ENCODE measurements around the gene OLFML3. TPM values are rescaled to one million over a fixed set of nuclear protein-coding genes. Genes with fewer than 3 reads are reported as not detected.
"Not testable (repeated sequence)": the region's sequence is repeated elsewhere in the genome, so short reads cannot be mapped to it uniquely, and the experiment has no call there.

OLFML3 gene
- total RNA-seq, 2 donors from 2014 or later, result 4.1 to 23.5 TPM

DNA sequence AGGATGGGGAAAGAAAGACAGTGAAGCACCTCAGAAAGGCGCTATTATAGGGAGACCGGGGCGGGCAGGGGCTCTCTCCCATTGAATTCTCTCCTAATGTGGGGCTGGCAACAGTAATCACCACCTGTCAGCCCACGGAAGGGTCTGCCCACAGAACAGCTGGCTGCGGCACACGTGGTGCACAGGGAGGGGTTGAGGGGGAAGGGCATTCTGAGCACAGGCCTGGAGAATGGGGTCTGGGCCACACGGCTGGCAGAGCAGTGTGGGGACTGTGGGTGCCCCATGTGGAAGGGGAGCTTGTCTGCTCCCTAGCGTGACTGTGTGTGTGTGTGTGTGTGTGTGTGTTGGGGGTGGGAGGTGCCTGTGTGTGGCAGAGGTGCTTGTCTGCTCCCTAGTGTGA lies 4.1 kb downstream of the OLFML3 start:
- intact Hi-C loops (cut with DNase I, micrococcal nuclease), result no loop called here
- DNase-seq (no peak), ATAC-seq (no peak)

- intact Hi-C loops (cut with DNase I, micrococcal nuclease), result no loop called here
- no peak for DNase-seq
- no peak for ATAC-seq
Observed at GRCh38 chr1:113983826-113984225, 4.6 kb downstream of the OLFML3 start.

DNA sequence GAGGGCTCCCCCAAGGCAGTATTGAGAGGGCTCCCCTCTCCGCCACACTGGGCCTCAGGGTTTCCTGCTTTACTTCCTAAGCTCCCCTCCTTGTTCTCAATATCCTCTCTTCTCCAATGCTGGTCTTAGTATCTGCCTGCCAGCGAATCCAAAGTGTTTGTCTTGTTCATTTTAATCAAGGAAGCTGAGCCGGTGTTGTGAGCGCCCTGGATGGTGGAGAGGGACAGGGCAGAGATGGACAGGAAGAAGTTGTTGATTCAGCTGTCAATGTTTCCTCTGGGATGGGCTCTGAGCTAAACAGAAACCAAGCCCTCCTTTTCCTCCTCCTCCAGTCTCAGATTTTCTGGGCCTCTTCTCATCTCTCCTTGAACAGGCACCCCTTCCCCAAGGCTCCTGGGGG lies 5.4 kb downstream of the OLFML3 start:
- ATAC-seq, result peak; percentile 34
- no peak for DNase-seq
- intact Hi-C loops (cut with DNase I, micrococcal nuclease), result no loop called here

GRCh38 chr1:113986802-113987201 lies 7.5 kb downstream of the OLFML3 start:
- ATAC-seq (no peak), DNase-seq (no peak)
- intact Hi-C loops (cut with DNase I, micrococcal nuclease), result no loop called here

DNA sequence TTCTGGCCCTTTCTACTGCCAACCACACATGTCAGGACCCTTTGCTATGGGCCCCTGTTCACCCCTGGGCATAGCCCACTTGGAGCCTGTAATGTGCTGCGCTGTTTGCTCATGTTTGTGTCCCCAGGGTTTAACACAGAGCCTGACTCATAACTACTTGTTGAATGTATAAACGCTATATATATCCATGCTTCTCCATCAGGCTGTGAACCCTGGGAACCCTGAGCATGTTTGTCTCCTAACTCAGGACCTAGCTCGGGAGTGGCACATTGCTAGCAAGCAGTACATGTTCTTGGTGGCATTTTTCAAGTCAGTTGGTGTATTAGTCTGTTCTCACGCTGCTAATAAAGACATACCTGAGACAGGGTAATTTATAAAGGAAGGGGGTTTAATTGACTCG lies 8.0 kb downstream of the OLFML3 start:
- intact Hi-C loops (cut with DNase I, micrococcal nuclease), result no loop called here
- DNase-seq (no peak), ATAC-seq (no peak)

GRCh38 chr1:113990530-113990929 lies 11.3 kb downstream of the OLFML3 start:
- ATAC-seq, result no peak
- DNase-seq, result no peak
- intact Hi-C loops (cut with DNase I, micrococcal nuclease), result no loop called here

DNA sequence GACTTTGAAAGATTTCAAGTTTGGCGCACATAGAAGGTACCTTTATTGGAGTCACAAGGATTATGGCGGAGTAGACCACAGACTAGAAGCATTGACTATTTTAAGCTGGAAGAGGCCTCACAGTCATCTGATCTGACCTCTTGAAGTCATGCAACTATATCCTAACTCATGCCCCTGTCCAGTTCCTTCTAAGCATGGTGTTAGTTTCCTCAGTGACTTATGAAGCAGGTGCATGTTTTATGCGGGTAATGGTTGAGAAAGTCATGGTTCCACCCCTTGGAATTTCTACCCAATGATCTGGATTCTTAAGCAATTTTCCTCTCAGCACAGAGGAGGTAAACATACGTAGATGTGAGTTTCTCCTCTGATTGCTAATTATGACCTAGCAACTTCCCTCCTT lies 11.7 kb downstream of the OLFML3 start:
- ATAC-seq (no peak), DNase-seq (no peak)
- intact Hi-C loops (cut with DNase I, micrococcal nuclease), result no loop called here

GRCh38 chr1:113991467-113991997 lies 12.3 kb downstream of the OLFML3 start:
- no peak for ATAC-seq
- intact Hi-C loops (cut with DNase I, micrococcal nuclease), result no loop called here
- DNase-seq, result no peak

GRCh38 chr1:113993072-113993471 lies 13.8 kb downstream of the OLFML3 start:
- no peak for ATAC-seq
- intact Hi-C loops (cut with DNase I, micrococcal nuclease), result no loop called here
- DNase-seq, result no peak

DNA sequence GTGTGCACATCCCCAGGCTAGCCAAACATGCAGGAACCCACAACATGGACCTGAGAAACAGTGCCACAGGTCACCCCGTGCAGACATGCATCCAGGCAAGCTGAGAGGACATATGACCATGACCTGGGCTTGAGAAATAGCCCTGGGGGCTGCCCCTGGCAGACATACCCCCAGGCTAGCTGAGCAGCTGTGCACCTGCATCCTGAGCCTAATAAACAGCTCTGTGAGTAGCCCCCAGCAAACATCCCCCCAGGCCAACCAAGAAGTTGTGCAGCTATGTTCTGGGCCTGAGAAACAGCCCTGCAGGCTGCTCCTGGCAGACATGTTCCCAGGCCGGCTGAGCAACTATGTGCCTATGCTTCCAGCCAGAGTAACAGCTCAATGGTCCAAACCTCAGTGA lies 14.5 kb downstream of the OLFML3 start:
- DNase-seq (no peak), ATAC-seq (no peak)
- intact Hi-C loops (cut with DNase I, micrococcal nuclease), result no loop called here

GRCh38 chr1:113995382-113995781 lies 16.1 kb downstream of the OLFML3 start:
- intact Hi-C loops (cut with DNase I, micrococcal nuclease), result no loop called here
- DNase-seq (no peak), ATAC-seq (no peak)

GRCh38 chr1:113998361-113998760 lies 19.1 kb downstream of the OLFML3 start:
- no peak for ATAC-seq
- no peak for DNase-seq
- intact Hi-C loops (cut with DNase I, micrococcal nuclease), result no loop called here

DNA sequence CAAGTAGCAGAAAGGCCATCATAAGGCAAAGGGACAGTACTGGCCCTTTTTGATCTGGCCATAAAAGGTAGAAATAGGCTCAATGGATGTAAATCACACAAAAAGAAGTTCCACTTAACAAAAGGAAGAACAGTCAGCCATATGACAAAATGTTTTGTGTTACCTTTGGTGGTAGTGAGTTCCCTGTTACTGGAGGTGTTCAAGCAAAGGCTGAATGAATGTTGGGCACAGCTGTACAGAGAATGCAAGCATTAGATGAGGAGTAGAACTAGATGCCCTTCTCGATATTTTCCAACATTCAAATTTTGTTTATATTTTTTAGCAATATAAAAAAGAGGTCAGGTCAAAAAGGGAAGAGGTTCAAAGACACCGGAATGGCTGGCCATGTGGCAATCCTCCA lies 20.0 kb downstream of the OLFML3 start:
- intact Hi-C loops (cut with DNase I, micrococcal nuclease), result no loop called here
- ATAC-seq, result no peak
- DNase-seq, result no peak

DNA sequence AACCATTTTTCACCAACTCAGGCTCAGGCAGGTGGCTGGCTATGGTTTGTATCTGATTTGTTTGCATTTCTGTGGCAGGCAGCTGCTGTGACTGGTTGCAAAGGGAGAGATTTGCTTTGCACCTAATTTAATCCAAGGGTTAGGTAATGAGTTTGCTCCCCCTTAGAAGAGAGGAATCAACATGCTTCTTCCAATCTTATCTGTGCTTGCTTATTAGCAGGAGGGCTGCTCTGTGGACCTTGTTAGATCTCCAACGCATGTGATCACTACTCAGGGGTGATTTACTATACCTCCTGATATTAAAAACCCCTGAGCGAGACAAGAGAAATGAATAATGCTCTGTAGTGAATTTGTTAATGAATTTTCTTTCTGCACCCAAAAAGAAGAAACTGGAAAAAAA lies 20.5 kb downstream of the OLFML3 start:
- no peak for ATAC-seq
- DNase-seq, result no peak
- intact Hi-C loops (cut with DNase I, micrococcal nuclease), result no loop called here

DNA sequence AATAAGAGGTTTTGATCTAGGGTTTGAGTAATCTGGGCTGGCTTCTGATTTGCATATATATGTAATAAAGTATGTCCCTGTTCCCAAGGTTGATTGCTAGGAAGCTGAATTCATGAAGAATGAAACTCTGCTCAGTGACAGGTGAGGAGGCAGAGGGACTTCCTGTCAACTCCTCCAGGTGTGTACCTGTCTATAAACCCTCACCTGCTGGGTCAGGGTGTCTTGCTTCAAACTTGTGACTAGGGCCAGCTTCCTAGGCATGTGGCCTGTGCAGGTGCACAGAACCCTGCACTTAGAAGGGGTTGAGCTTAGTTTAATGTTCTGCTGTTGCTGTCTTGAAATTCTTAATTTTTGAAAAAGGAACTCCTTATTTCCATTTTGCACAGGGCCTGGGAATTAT lies 21.1 kb downstream of the OLFML3 start:
- intact Hi-C loops (cut with DNase I, micrococcal nuclease), result no loop called here
- ATAC-seq (peak; percentile 34), DNase-seq (no peak)

- no peak for DNase-seq
- ATAC-seq, result no peak
- intact Hi-C loops (cut with DNase I, micrococcal nuclease), result no loop called here
Observed at GRCh38 chr1:114002492-114003239, 23.4 kb downstream of the OLFML3 start.

GRCh38 chr1:114003431-114003830 lies 24.2 kb downstream of the OLFML3 start:
- intact Hi-C loops (cut with DNase I, micrococcal nuclease), result no loop called here
- ATAC-seq (no peak), DNase-seq (no peak)

- intact Hi-C loops (cut with DNase I, micrococcal nuclease); DNase-seq; ATAC-seq: not testable (repeated sequence)
Observed at GRCh38 chr1:114006825-114007224, 27.6 kb downstream of the OLFML3 start.

- DNase-seq, result no peak
- no peak for ATAC-seq
- intact Hi-C loops (cut with DNase I, micrococcal nuclease), result no loop called here
Observed at GRCh38 chr1:114008480-114008941, 29.2 kb downstream of the OLFML3 start.

DNA sequence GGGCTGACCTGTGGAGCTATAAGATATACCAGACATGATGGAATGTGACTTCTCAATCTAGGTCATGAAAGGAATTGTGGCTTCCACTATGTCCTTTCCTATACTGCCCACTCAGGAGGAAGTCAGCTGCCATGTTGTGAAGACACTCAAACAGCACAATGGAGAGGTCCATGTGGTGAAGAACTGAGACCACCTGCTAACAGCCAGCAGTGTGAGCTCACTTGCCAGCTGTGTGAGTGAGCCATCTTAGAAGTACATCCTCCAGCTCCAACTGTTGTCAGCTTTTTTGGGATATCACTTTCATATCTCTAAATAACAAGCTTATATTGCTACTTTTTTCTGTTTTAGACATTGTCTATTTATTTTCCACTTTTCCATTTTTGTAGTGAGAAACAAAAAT lies 29.7 kb downstream of the OLFML3 start:
- DNase-seq, result no peak
- ATAC-seq, result no peak
- intact Hi-C loops (cut with DNase I, micrococcal nuclease), result no loop called here

- ATAC-seq (no peak), DNase-seq (no peak)
- intact Hi-C loops (cut with DNase I, micrococcal nuclease), result no loop called here
Observed at GRCh38 chr1:114009393-114009792, 30.1 kb downstream of the OLFML3 start.

All from left colon (tissue), 2 donors.